Stimulated activated effector memory CD8-positive, alpha-beta T cell treated with anti-CD3 and anti-CD28 coated beads, Interleukin-12 subunit alpha, Interleukin-12 subunit beta, amount 100 ng/mL, for 72 hours (primary cell): ENCODE results near the gene MAMDC2.
"Not testable (repeated sequence)": the region's sequence is repeated elsewhere in the genome, so short reads cannot be mapped to it uniquely, and the experiment has no call there.

Source experiments
- ATAC-seq: fragments of 150-1000 bp; cut with Tn5 transposase; 2 replicates; pipeline ENCODE4 v1.10.0; 2021
- DNase-seq, 2 donors: peaks; one replicate each; pipeline ENCODE4 v3.0.0; 2021 to 2022; ENCODE audit warnings: low spot score in 2 of 2
- H3K27ac Mint-ChIP-seq: one replicate; pipeline ENCODE4 v1.8.0; 2022; ENCODE audit warnings: mild to moderate bottlenecking, mixed read lengths
- H3K36me3 Mint-ChIP-seq: one replicate; pipeline ENCODE4 v1.8.0; 2022; ENCODE audit warnings: mild to moderate bottlenecking, mixed read lengths
- H3K4me1 Mint-ChIP-seq: one replicate; pipeline ENCODE4 v1.8.0; 2022; ENCODE audit warnings: mixed read lengths
- H3K4me3 Mint-ChIP-seq: one replicate; pipeline ENCODE4 v1.8.0; 2022; ENCODE audit warnings: mild to moderate bottlenecking, mixed read lengths
- H3K9me3 Mint-ChIP-seq: one replicate; pipeline ENCODE4 v1.8.0; 2022; ENCODE audit warnings: mixed read lengths

Gene MAMDC2

DNA sequence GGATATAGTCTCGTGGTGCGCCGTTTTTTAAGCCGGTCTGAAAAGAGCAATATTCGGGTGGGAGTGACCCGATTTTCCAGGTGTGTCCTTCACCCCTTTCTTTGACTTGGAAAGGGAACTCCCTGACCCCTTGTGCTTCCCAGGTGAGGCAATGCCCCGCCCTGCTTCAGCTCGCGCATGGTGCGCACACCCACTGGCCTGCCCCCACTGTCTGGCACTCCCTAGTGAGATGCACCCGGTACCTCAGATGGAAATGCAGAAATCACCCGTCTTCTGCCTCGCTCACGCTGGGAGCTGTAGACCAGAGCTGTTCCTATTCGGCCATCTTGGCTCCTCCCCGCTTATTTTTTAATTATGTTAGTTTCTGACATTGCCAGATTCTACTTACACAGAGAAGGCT lies 161.1 kb downstream of the MAMDC2 start:
- not testable (repeated sequence) for H3K4me1 Mint-ChIP-seq, ATAC-seq, H3K4me3 Mint-ChIP-seq, H3K27ac Mint-ChIP-seq, DNase-seq, H3K36me3 Mint-ChIP-seq
- H3K9me3 Mint-ChIP-seq, result peaks cover 11% of the 10 kb centered on the region

DNA sequence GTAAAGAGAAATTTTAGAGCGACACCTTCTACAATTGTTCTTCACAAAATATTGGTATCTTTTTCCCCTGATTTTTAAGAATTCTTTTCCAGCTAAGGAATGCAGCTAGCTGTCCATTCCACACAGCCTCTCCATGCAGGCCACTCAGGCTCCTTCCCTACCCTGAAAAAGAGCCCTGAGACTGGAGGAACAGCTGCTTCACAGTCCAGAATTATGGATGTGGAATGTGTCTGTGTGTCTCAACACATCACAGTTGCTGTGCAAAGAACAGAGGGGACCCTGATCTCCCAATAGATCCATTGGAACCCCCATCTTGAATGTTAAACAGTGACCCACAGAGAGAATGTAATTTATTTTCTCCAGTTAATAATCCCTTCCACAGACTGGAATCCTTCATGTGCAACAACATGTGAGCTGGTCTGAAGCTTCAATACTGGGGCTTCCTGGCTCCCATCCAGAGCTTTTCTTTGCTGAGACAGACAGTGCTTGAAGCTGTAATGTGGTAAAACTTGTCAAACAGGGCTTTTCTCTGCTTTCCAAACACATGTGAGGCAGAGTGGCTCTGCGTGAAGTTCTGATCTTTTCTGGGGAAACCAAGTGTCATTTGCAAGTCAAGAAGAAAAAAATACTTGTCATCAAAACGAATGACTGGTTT lies 161.8 kb downstream of the MAMDC2 start:
- DNase-seq, result no peak
- H3K27ac Mint-ChIP-seq, result no peak overlapping the region
- peaks cover 15% of the 10 kb centered on the region for H3K9me3 Mint-ChIP-seq
- no peak overlapping the region for H3K4me3 Mint-ChIP-seq
- H3K4me1 Mint-ChIP-seq, result no peaks in the 10 kb centered on the region
- ATAC-seq, result no peak
- H3K36me3 Mint-ChIP-seq, result no peaks in the 10 kb centered on the region

GRCh38 chr9:70217029-70217428 lies 173.4 kb downstream of the MAMDC2 start:
- Mint-ChIP-seq H3K27ac (no peak overlapping the region), H3K9me3 (peaks cover 15% of the 10 kb centered on the region), H3K36me3 (no peaks in the 10 kb centered on the region)

DNA sequence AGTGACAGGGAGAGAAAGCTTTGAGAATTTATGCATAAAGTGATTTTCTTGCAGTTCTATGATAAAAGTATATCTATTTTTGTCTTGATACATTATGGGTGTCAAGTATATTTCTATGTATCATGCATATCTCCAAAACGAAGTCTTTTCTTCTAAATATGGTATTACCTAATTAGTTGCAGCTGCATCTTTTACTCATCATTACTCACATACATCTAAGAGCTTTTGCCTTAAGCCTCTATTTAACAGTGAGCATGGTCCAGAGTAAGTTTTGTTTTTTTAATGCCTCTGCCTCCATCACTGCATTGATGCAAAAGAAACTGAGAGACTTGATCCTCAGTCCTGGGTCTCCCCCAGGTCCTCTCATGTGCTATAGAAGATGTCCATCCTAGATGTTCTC lies 175.1 kb downstream of the MAMDC2 start:
- no peak for DNase-seq
- Mint-ChIP-seq H3K4me1 (no peaks in the 10 kb centered on the region), H3K4me3 (no peak overlapping the region), H3K9me3 (peaks cover 10% of the 10 kb centered on the region), H3K27ac (no peak overlapping the region), H3K36me3 (no peaks in the 10 kb centered on the region)
- no peak for ATAC-seq

More at GRCh38 chr9:70217029-70217428, 173.4 kb downstream of the MAMDC2 start:
- Mint-ChIP-seq H3K4me3 (no peak overlapping the region), H3K4me1 (no peaks in the 10 kb centered on the region)
- DNase-seq (no peak), ATAC-seq (no peak)

DNA sequence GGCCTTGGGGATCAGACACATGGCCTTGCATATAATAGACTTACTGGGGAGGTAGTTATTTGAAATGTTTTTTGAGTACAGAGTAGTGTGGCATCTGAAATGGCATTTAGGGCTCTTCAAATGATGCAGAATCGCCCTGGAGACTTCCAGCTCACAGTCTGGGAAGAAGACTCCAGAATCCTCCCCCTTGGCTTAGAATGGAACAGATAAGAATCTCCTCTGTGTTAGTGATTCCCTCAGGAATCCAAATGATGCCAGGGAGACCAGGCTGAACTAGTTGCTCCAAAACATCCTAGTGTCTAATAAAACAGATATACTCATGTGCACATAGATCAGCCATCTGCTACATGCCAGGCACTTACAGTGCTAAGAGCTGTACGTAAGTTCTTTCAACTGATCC lies 176.6 kb downstream of the MAMDC2 start:
- H3K4me1 Mint-ChIP-seq, result no peaks in the 10 kb centered on the region
- no peak overlapping the region for H3K4me3 Mint-ChIP-seq
- H3K9me3 Mint-ChIP-seq, result no peaks in the 10 kb centered on the region
- no peaks in the 10 kb centered on the region for H3K36me3 Mint-ChIP-seq
- H3K27ac Mint-ChIP-seq, result no peak overlapping the region
- ATAC-seq (no peak), DNase-seq (no peak)

DNA sequence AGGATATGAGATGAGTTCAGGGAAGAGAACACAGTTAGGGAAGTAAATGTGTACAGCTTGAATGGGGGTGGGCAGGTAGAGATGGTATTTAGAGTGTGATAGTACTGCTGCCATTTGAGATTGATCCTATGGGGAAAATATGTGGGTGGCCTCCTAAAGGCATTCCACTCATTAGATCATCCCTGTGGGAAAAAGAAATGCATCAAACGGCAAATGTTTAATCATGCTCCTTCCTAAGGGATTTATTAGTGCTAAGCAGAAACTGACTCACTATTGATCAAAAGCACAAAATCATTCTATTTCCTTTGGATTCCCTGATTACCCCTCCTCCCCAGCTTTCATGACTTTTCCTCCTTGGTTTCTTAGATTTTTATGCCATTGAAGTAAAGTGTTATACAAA lies 178.7 kb downstream of the MAMDC2 start:
- H3K36me3 Mint-ChIP-seq, result no peaks in the 10 kb centered on the region
- no peaks in the 10 kb centered on the region for H3K4me1 Mint-ChIP-seq
- no peak overlapping the region for H3K4me3 Mint-ChIP-seq
- H3K27ac Mint-ChIP-seq, result no peak overlapping the region
- no peaks in the 10 kb centered on the region for H3K9me3 Mint-ChIP-seq
- ATAC-seq, result no peak
- DNase-seq, result no peak

- Mint-ChIP-seq H3K36me3 (no peaks in the 10 kb centered on the region), H3K27ac (no peak overlapping the region), H3K4me1 (no peaks in the 10 kb centered on the region), H3K4me3 (no peak overlapping the region), H3K9me3 (no peaks in the 10 kb centered on the region)
- no peak for DNase-seq
- ATAC-seq, result no peak
Measured at GRCh38 chr9:70228118-70228517, 184.5 kb downstream of the MAMDC2 start.

DNA sequence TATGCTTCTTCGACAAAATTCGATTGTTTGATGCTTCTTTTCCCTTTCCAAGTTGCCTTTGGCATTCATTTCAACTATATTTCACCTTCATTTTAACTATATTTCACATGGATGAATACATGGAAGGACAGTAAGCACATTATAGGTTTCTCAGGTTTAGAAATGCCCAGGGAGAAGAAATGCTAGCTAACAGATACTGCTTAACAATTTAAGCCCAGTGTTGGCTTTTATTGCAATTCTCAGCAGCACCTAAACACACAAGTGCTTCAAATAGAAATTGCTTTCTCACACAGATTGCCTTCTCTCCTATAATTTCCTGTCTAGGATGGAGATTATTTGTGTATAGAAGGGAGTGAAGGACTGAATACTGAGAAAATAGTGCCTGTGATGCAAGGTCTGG lies 185.0 kb downstream of the MAMDC2 start:
- no peak for ATAC-seq
- no peaks in the 10 kb centered on the region for H3K4me1 Mint-ChIP-seq

GRCh38 chr9:70229026-70229425 lies 185.4 kb downstream of the MAMDC2 start:
- DNase-seq (no peak), ATAC-seq (no peak)
- no peak overlapping the region for H3K4me3 Mint-ChIP-seq
- no peaks in the 10 kb centered on the region for H3K9me3 Mint-ChIP-seq
- H3K27ac Mint-ChIP-seq, result no peak overlapping the region
- H3K36me3 Mint-ChIP-seq, result no peaks in the 10 kb centered on the region
- H3K4me1 Mint-ChIP-seq, result no peaks in the 10 kb centered on the region

More for the DNA sequence above, 185.0 kb downstream of the MAMDC2 start:
- H3K4me3 Mint-ChIP-seq, result no peak overlapping the region
- no peaks in the 10 kb centered on the region for H3K9me3 Mint-ChIP-seq
- H3K27ac Mint-ChIP-seq, result no peak overlapping the region
- no peaks in the 10 kb centered on the region for H3K36me3 Mint-ChIP-seq
- DNase-seq, result no peak

GRCh38 chr9:70229579-70229978 lies 185.9 kb downstream of the MAMDC2 start:
- Mint-ChIP-seq H3K4me1 (no peaks in the 10 kb centered on the region), H3K4me3 (no peak overlapping the region), H3K36me3 (no peaks in the 10 kb centered on the region), H3K9me3 (no peaks in the 10 kb centered on the region), H3K27ac (no peak overlapping the region)
- ATAC-seq (no peak), DNase-seq (no peak)

GRCh38 chr9:70232476-70232875 lies 188.8 kb downstream of the MAMDC2 start:
- H3K4me1 Mint-ChIP-seq, result no peaks in the 10 kb centered on the region
- H3K9me3 Mint-ChIP-seq, result no peaks in the 10 kb centered on the region
- H3K4me3 Mint-ChIP-seq, result no peak overlapping the region
- ATAC-seq, result no peak
- no peak for DNase-seq
- H3K36me3 Mint-ChIP-seq, result no peaks in the 10 kb centered on the region
- no peak overlapping the region for H3K27ac Mint-ChIP-seq

DNA sequence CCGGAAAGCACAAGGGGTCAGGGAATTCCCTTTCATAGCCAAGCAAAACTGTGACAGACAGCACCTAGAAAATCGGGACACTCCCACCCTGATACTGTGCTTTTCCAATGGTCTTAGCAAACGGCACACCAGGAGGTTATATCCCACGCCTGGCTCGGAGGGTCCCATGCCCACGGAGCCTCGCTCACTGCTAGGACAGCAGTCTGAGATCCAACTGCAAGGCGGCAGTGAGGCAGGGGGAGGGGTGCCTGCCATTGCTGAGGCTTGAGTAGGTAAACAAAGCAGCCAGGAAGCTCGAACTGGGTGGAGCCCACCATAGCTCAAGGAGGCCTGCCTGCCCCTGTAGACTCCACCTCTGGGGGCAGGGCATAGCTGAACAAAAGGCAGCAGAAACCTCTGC lies 190.6 kb downstream of the MAMDC2 start:
- H3K4me3 Mint-ChIP-seq, DNase-seq, H3K36me3 Mint-ChIP-seq, H3K27ac Mint-ChIP-seq, H3K4me1 Mint-ChIP-seq, H3K9me3 Mint-ChIP-seq, ATAC-seq: not testable (repeated sequence)

DNA sequence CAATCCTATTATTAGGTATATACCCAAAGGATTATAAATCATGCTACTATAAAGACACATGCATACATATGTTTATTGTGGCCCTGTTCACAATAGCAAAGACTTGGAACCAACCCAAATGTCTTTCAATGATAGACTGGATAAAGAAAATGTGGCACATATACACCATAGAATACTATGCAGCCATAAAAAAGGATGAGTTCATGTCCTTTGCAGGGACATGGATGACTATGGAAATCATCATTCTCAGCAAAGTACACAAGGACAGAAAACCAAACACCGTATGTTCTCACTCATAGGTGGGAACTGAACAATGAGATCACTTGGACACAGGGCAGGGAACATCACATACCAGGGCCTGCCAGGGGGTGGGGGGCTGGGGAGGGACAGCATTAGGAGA lies 202.3 kb downstream of the MAMDC2 start:
- not testable (repeated sequence) for DNase-seq, H3K4me1 Mint-ChIP-seq, H3K4me3 Mint-ChIP-seq, H3K27ac Mint-ChIP-seq, ATAC-seq, H3K36me3 Mint-ChIP-seq, H3K9me3 Mint-ChIP-seq

DNA sequence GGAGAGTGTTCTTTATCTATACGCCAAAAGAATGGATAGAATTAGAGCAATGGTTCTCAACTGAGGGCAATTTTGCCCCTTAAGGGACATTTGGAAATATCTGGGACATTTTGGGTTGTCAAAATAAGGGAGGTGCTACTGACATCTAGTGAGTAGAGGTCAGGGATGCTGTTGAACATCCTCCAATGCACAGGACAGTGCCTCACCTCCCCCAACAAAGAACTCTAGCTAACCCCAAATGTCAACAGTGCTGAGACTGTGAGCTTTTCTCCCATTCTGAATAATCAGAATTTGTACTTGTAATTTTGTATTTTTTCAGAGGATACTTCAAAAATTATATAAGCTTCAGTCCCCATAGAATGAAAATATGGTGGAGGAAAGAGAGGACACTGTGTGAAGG lies 206.6 kb downstream of the MAMDC2 start:
- DNase-seq (no peak), ATAC-seq (no peak)
- Mint-ChIP-seq H3K4me1 (no peaks in the 10 kb centered on the region), H3K4me3 (no peak overlapping the region), H3K27ac (no peak overlapping the region), H3K9me3 (no peaks in the 10 kb centered on the region), H3K36me3 (no peaks in the 10 kb centered on the region)

- Mint-ChIP-seq H3K27ac (no peak overlapping the region), H3K4me1 (peaks cover 28% of the 10 kb centered on the region), H3K9me3 (no peaks in the 10 kb centered on the region)
Measured at GRCh38 chr9:70255486-70255885, 211.8 kb downstream of the MAMDC2 start.

GRCh38 chr9:70256123-70256551 lies 212.5 kb downstream of the MAMDC2 start:
- Mint-ChIP-seq H3K9me3 (no peaks in the 10 kb centered on the region), H3K4me1 (peaks cover 34% of the 10 kb centered on the region), H3K4me3 (no peak overlapping the region), H3K36me3 (peaks cover 29% of the 10 kb centered on the region), H3K27ac (no peak overlapping the region)
- DNase-seq, result no peak
- ATAC-seq, result no peak

More at GRCh38 chr9:70255486-70255885, 211.8 kb downstream of the MAMDC2 start:
- no peak for DNase-seq
- H3K36me3 Mint-ChIP-seq, result peaks cover 25% of the 10 kb centered on the region
- no peak overlapping the region for H3K4me3 Mint-ChIP-seq
- ATAC-seq, result no peak

DNA sequence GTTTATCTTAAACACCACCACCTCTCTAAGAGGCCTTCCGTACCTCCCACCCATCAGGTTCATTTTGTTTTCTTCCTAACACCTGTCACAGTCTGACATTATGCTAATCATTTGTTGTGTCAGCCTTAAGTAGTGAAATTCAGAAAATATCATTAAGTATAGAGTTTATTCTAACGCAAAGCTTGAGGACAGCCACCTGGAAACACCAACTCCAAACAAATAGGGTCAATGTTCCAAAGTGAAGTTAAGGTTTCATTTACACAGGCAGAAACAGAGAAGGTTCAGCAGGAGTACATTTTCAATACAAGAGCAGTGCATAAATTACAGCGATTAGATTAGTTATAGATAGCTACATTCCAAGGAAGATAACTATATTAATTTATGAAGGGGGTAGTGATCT lies 213.9 kb downstream of the MAMDC2 start:
- DNase-seq (no peak), ATAC-seq (no peak)
- Mint-ChIP-seq H3K4me1 (peaks cover 48% of the 10 kb centered on the region), H3K9me3 (no peaks in the 10 kb centered on the region), H3K27ac (peak overlapping the region; percentile 92), H3K36me3 (peaks cover 42% of the 10 kb centered on the region), H3K4me3 (peak overlapping the region; percentile 80)
